Activated naive CD4-positive, alpha-beta T cell treated with Interleukin-2 at 50 U/mL for 16 hours (primary cell): ENCODE measurements around the gene ZNF436.
"Not testable (repeated sequence)": the region's sequence is repeated elsewhere in the genome, so short reads cannot be mapped to it uniquely, and the experiment has no call there.

ENCODE experiments used
- DNase-seq: peaks from one replicate; pipeline ENCODE4 v3.0.0-alpha.2; 2020

Gene ZNF436

GRCh38 chr1:23389837-23390321 lies 20.2 kb upstream of the ZNF436 start:
- DNase-seq: no peak

- no peak for DNase-seq
Measured at GRCh38 chr1:23387494-23387893, 17.9 kb upstream of the ZNF436 start.

GRCh38 chr1:23385119-23385621 lies 15.5 kb upstream of the ZNF436 start:
- DNase-seq: no peak

GRCh38 chr1:23384312-23385058 lies 14.8 kb upstream of the ZNF436 start:
- no peak for DNase-seq

GRCh38 chr1:23383577-23384311 lies 14.1 kb upstream of the ZNF436 start:
- no peak for DNase-seq

- DNase-seq: no peak
Measured at GRCh38 chr1:23381233-23381885, 11.7 kb upstream of the ZNF436 start.

- DNase-seq: no peak
Measured at GRCh38 chr1:23380719-23381118, 11.1 kb upstream of the ZNF436 start.

GRCh38 chr1:23380236-23380635 lies 10.6 kb upstream of the ZNF436 start:
- DNase-seq: not testable (repeated sequence)

- DNase-seq: no peak
Measured at GRCh38 chr1:23376890-23377811, 7.5 kb upstream of the ZNF436 start.

- not testable (repeated sequence) for DNase-seq
Measured at GRCh38 chr1:23374079-23374735, 4.6 kb upstream of the ZNF436 start.

GRCh38 chr1:23371987-23372880 lies 2.6 kb upstream of the ZNF436 start:
- DNase-seq: no peak

GRCh38 chr1:23370709-23371584 lies 1.3 kb upstream of the ZNF436 start:
- no peak for DNase-seq

GRCh38 chr1:23370330-23370708 lies 683 bp upstream of the ZNF436 start:
- DNase-seq: no peak

GRCh38 chr1:23368562-23369334 lies 888 bp downstream of the ZNF436 start:
- DNase-seq: peak; percentile 88

- DNase-seq: peak; percentile 99
Measured at GRCh38 chr1:23367791-23368561, 1.7 kb downstream of the ZNF436 start.

- no peak for DNase-seq
Measured at GRCh38 chr1:23367451-23367790, 2.2 kb downstream of the ZNF436 start.

GRCh38 chr1:23366598-23366997 lies 3.0 kb downstream of the ZNF436 start:
- DNase-seq: no peak

- DNase-seq: no peak
Measured at GRCh38 chr1:23366146-23366545, 3.5 kb downstream of the ZNF436 start.
